Activated T-cell treated with anti-CD3 and anti-CD28 coated beads, Interleukin-2, amount 50 U/mL, for 72 hours (primary cell): Measurements from ENCODE around the gene IDH3A. TPM values are rescaled to one million over a fixed set of nuclear protein-coding genes. Genes with fewer than 3 reads are reported as not detected.

Experiments
- ATAC-seq, 2 donors: fragments of 150-1000 bp; cut with Tn5 transposase; replicated peaks in 1 of 2; 2 replicates each; pipeline ENCODE4 v1.10.0; 2021; ENCODE audit warnings: moderate library complexity in 2 of 2, mild to moderate bottlenecking in 1 of 2
- DNase-seq, 2 donors: peaks; one replicate each; pipeline ENCODE4 v3.0.0; 2021 to 2022; ENCODE audit warnings: mixed read lengths in 1 of 2
- H3K27ac Mint-ChIP-seq: one replicate; pipeline ENCODE4 v1.8.0; 2022; ENCODE audit warnings: mild to moderate bottlenecking, moderate library complexity, mixed read lengths
- H3K27me3 Mint-ChIP-seq: one replicate; pipeline ENCODE4 v1.8.0; 2022; ENCODE audit warnings: low read depth, mixed read lengths
- H3K36me3 Mint-ChIP-seq, 2 donors: one replicate each; pipeline ENCODE4 v1.8.0; 2022; ENCODE audit warnings: mixed read lengths in 2 of 2, mild to moderate bottlenecking in 1 of 2; ENCODE audit not compliant: insufficient read depth in 2 of 2
- H3K4me1 Mint-ChIP-seq: one replicate; pipeline ENCODE4 v1.8.0; 2022; ENCODE audit warnings: low read depth, mixed read lengths
- H3K4me3 Mint-ChIP-seq, 2 donors: one replicate each; pipeline ENCODE4 v1.8.0; 2022; ENCODE audit warnings: mild to moderate bottlenecking in 2 of 2, mixed read lengths in 2 of 2, moderate library complexity in 2 of 2
- H3K9me3 Mint-ChIP-seq, 2 donors: one replicate each; pipeline ENCODE4 v1.8.0; 2022; ENCODE audit warnings: mixed read lengths in 2 of 2
- total RNA-seq, 2 donors: library from RNA; stranded (reverse); gene quantifications; one replicate each; pipeline ENCODE4 v1.2.3, GENCODE V29; 2022

The IDH3A gene
- total RNA-seq, 2 donors from 2014 or later, result 83.6 to 92.7 TPM

DNA sequence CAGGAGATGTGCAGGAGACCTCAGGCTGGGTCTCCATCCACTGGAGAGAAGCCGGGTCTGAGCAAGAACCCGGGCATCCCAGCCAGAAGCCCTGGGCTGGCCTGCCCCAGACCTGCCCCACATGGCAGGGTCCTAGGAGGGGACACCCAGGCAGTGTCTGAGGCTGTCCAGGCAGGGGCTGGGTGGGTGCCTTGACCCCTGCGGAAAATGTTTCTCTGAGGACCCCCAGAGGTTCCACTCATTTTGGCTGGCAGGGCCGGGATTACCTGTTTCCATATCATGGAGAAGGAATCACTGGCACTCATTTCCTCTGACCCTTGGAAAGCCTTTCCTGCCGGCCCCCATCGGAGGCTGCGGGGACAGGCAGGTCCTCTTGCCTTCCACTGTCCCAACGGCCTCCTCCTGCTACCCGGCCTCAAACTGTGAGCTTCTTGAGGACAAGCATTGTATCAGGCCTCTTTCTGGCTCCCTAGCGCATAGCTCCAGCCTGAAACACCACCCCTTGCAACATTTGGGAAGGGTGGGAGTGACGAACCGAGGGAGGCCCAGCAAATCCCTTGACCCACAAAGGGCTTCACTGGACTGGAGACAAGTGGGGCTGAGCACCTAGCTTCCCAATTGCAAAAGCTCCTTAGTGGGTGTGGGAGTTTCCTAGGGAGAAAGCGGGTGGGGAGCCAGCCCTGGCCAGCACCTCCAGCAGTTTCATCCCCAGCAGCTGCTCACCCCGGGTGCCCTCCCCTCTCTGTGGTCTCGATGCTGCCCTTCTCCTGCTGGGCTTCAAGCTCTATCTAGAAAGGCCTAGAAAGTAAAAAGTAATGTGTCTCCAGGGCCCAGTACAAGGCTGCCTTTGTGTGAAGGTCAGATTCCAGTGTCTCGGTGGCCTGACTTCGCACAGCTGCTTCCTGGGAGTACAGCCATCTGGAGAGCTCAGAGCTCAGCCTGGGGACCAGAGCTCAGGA, 55.5 kb downstream of the IDH3A start:
- Mint-ChIP-seq H3K27me3 (no peaks in the 10 kb centered on the region), H3K27ac (no peak overlapping the region), H3K4me3 (no peak overlapping the region), H3K36me3 (no peaks in the 10 kb centered on the region), H3K9me3 (no peaks in the 10 kb centered on the region), H3K4me1 (no peaks in the 10 kb centered on the region)
- ATAC-seq (no peak), DNase-seq (no peak)

DNA sequence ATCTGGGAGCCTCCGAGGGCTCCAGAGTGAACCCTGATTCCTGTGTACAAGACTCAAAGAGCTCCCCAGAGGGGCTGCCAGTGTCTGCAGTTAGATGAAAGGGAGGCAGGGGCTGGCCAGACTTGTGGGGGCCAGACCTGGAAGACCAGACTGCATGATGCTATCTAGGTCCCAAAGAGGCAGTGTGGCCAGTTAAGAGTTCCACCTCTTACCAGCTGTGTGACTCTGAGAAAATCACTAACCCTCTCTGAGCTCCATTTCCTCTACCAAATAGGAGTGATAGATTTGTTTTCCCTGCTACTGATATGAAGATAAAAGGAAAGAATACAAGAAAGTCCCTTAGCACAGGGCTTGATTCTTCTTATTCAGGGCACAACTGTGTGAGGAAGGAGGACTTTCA, 56.2 kb downstream of the IDH3A start:
- Mint-ChIP-seq H3K4me3 (no peak overlapping the region), H3K36me3 (no peaks in the 10 kb centered on the region), H3K27me3 (no peaks in the 10 kb centered on the region), H3K4me1 (no peaks in the 10 kb centered on the region), H3K9me3 (no peaks in the 10 kb centered on the region), H3K27ac (no peak overlapping the region)
- DNase-seq, result no peak
- no peak for ATAC-seq

DNA sequence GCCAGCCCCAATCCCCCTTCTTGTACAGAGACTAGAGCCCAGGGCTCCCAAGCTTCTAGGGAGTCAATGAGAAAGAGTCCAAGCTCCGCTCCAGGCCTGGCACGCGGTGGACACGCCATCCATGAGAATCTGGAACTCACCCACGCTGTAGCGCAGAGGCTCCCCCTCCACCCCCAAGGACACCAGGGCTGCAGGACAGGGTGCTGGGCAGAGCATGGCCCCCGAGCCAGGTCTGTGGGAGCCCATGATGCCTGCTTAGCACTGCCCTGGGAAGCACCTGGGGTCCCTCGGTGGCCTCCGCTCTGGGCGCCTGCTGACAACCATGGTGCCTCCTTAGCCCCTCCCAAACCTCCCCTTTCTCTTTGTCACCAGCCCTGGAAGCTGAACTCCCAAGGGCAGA, 56.7 kb downstream of the IDH3A start:
- no peak for ATAC-seq
- H3K36me3 Mint-ChIP-seq, result no peaks in the 10 kb centered on the region
- H3K4me3 Mint-ChIP-seq, result no peak overlapping the region
- H3K9me3 Mint-ChIP-seq, result no peaks in the 10 kb centered on the region
- H3K4me1 Mint-ChIP-seq, result no peaks in the 10 kb centered on the region
- H3K27me3 Mint-ChIP-seq, result no peaks in the 10 kb centered on the region
- DNase-seq, result no peak
- no peak overlapping the region for H3K27ac Mint-ChIP-seq

DNA sequence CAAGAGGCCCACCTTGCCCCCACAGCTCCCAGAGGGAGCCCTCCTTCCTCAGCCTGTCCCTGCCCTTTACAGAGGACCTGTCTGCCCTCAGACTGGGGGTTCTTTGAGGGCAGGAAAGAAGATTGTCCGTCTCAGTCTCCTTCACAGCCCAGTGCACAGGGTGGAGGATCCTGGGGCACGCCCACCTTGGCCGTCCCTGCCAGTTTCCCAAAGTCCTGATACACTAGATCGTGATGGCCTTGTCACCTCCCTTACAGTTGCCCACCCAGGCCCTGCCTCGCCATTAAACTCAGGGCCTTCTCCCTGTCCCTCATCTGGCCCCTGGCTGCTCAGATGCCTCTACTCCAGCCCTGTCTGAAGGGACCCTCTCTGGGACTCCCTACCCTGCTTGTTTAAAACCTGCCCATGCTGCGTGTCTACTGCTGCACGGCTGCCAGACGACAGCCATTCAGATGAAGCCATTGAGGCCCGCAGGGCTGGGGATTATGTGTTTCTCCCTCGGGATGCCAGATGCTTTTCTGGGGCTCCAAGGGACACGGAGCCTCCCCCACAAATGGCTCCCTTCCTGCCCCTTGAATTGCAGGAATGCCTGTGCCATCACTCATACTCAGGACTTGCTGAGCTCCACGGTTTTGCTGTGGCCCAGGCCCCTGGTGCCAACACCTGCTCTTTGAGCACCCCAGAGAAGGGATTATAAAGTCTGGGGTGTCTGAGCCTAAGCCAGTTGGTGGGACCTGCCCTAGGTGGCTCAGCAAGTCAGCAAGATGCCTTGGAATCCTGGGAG, 57.4 kb downstream of the IDH3A start:
- H3K9me3 Mint-ChIP-seq, result no peaks in the 10 kb centered on the region
- ATAC-seq (no peak), DNase-seq (no peak)
- no peaks in the 10 kb centered on the region for H3K4me1 Mint-ChIP-seq
- H3K27ac Mint-ChIP-seq, result no peak overlapping the region
- H3K4me3 Mint-ChIP-seq, result no peak overlapping the region
- no peaks in the 10 kb centered on the region for H3K36me3 Mint-ChIP-seq
- no peaks in the 10 kb centered on the region for H3K27me3 Mint-ChIP-seq

DNA sequence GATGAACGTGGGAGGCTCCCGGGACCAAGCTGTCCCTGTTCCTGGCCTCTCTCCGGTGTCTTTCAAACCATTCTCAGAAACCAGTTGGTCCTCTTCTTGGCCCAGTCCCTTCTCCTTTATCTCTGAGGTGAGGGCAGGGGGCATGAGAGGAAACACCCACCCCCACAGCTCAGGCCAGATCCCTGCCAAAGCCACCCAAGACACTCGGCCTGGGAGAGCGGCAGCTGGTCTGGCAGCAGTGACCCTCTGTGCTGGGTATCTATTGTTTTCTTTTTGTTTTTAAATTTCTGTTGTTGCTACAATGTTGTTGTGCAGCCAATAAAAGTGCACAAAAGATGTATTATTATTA, 57.9 kb downstream of the IDH3A start:
- H3K27me3 Mint-ChIP-seq, result no peaks in the 10 kb centered on the region
- H3K27ac Mint-ChIP-seq, result no peak overlapping the region
- H3K36me3 Mint-ChIP-seq, result no peaks in the 10 kb centered on the region
- ATAC-seq, result no peak
- H3K9me3 Mint-ChIP-seq, result no peaks in the 10 kb centered on the region
- DNase-seq, result no peak
- H3K4me3 Mint-ChIP-seq, result no peak overlapping the region
- no peaks in the 10 kb centered on the region for H3K4me1 Mint-ChIP-seq

DNA sequence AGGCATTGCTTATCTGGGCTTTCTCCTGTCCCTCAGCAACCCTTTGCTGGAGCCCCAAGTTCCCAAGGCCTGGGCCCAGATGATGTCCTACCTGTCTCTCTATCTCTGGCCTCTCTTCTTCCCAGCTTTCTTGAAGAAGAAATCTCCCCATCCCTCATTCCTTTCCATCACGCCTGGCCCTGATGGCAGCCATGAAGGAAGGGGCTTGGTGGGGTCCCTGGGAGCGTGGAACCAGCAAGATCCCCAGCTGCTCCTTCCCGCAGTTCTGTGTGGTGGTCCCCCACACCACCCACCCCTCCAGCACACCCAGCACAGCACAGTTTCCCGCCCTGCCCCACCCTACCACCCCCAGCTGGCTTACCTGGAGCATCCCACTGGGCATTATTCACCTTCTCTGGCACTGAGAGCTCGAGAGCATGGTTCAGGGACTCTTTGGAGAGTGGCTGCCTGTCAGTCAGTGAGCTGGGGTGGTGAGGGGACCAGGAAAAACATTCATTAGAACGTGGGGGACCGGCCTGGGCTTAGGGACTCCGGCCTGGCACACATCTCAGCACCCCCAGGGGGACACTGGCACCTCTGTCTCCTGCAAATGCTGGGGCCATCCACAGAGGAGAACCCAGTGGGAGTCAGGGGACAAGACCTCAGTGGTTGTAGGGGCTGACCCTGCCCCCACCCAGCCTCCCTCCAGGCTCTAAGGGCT, 58.6 kb downstream of the IDH3A start:
- Mint-ChIP-seq H3K36me3 (no peaks in the 10 kb centered on the region), H3K4me3 (no peak overlapping the region), H3K9me3 (no peaks in the 10 kb centered on the region), H3K27ac (no peak overlapping the region), H3K27me3 (peaks cover under 1% of the 10 kb centered on the region), H3K4me1 (no peaks in the 10 kb centered on the region)
- no peak for ATAC-seq
- no peak for DNase-seq

DNA sequence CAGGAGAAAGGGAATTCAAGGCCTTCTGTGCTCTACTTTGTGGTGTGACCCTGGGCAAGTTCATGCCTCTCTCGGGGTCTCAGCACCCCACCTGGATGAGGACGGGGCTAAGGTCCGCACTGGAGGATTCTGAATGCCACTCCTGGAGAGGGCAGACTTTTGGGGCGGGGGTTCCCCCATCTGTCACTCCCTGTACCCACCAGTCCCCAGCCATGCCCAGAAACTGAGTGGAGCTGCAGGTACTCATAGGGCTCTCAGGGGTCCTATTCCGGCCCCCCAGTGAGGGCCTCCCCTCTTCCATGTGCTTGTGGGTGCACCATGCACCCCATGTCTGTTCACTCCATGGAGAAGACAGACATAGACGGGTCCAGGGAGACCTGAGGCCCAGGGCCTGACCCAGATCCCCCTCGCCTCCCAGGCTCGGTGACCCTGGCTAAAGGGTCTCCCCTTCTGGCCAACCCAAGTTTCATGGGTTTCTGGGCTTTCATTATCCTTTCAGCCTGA, 59.2 kb downstream of the IDH3A start:
- peaks cover 5% of the 10 kb centered on the region for H3K27me3 Mint-ChIP-seq
- ATAC-seq (no peak), DNase-seq (no peak)
- H3K9me3 Mint-ChIP-seq, result no peaks in the 10 kb centered on the region
- H3K36me3 Mint-ChIP-seq, result no peaks in the 10 kb centered on the region
- no peak overlapping the region for H3K4me3 Mint-ChIP-seq
- no peak overlapping the region for H3K27ac Mint-ChIP-seq
- H3K4me1 Mint-ChIP-seq, result no peaks in the 10 kb centered on the region

DNA sequence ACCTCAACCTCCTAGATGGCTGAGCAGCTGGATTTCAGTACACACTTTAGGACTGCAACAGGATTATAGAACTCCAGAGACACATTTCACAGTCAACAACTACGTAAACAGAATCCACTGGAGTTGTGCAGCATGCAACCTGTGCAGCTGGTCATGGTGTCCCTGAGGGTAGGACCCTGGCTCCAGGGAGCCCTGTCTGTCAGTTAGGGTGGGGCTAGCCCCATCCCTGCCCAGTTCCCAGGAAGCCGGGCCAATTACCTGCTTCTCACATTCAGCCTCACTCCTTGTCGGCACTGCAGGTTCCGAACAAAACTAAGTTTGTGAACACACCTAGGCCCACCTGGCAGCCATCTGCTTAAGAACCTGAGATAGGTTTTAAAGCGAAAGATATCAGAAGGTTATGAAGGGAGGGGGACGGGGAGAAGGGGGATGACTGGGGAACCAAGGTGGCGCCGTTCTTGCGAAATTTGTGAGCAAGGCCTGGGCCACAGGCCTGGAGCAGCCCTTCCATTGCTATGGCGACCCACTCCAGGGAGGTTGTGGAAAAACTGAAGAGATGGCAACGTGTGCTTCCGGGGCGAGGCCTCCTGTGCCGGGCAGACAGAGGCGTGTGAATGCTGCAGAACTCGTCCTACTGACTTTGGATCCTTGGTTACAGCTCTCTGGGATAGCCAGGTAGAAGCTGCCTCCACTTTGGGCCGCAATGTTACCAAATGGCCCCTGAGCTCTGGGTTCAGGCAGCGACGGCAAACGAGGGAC, 59.9 kb downstream of the IDH3A start:
- no peaks in the 10 kb centered on the region for H3K4me1 Mint-ChIP-seq
- H3K4me3 Mint-ChIP-seq, result no peak overlapping the region
- H3K9me3 Mint-ChIP-seq, result no peaks in the 10 kb centered on the region
- no peak overlapping the region for H3K27ac Mint-ChIP-seq
- DNase-seq, result no peak
- no peak for ATAC-seq
- no peaks in the 10 kb centered on the region for H3K36me3 Mint-ChIP-seq
- H3K27me3 Mint-ChIP-seq, result peaks cover 5% of the 10 kb centered on the region

DNA sequence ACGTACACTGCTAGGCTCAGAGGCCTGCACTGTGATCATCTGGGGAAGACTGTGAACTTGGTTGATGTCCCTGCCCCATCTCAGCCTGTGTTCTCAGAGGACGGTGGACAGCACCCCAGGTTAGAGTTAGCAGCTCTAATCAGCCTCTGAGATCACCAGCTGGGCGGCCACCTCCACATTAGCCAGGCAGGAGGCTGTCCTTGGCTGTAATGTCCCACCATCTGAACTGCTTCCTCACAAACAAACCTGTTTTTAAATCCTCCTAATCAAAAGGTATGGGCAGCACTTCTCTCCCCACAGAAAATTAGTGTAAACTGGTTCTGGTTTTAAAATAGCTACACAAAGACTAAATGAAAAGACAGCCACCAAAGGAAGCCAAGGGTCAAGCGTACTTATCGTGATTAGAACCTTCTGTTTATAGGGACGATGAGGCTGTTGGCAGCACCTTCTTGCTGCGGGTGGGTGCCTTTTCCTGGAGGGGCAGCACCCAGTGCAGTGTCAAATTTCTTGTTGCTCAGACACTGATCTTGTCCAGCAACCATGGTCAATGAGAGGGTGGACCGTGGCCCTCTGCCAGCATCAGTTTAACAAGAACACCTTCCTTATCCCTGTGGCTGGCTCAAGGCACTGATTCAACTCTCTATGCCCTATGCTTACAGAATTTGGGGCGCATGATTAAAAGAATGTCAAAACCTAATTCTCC, 60.6 kb downstream of the IDH3A start:
- Mint-ChIP-seq H3K27me3 (peaks cover 5% of the 10 kb centered on the region), H3K9me3 (no peaks in the 10 kb centered on the region), H3K27ac (no peak overlapping the region), H3K36me3 (no peaks in the 10 kb centered on the region), H3K4me3 (no peak overlapping the region), H3K4me1 (no peaks in the 10 kb centered on the region)
- ATAC-seq, result no peak
- no peak for DNase-seq

DNA sequence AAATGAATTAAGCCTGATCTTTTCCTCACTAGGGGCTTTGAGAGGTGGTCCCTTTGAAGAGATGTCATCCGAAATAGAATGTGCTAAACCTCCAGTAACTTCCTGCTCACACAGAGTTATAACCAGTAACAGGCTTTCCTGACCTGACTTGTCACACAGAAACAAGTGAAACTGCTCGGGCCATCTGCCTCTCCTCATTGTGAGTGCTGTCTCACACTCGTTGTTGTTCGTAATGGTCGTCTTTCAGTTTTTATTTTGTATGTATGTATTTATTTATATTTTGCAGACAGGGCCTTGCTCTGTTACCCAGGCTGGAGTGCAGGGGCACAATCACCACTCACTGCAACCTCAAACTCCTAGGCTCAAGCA, 61.2 kb downstream of the IDH3A start:
- Mint-ChIP-seq H3K27me3 (peaks cover 5% of the 10 kb centered on the region), H3K27ac (no peak overlapping the region), H3K4me3 (no peak overlapping the region), H3K4me1 (no peaks in the 10 kb centered on the region), H3K9me3 (no peaks in the 10 kb centered on the region), H3K36me3 (no peaks in the 10 kb centered on the region)
- DNase-seq (no peak), ATAC-seq (no peak)

DNA sequence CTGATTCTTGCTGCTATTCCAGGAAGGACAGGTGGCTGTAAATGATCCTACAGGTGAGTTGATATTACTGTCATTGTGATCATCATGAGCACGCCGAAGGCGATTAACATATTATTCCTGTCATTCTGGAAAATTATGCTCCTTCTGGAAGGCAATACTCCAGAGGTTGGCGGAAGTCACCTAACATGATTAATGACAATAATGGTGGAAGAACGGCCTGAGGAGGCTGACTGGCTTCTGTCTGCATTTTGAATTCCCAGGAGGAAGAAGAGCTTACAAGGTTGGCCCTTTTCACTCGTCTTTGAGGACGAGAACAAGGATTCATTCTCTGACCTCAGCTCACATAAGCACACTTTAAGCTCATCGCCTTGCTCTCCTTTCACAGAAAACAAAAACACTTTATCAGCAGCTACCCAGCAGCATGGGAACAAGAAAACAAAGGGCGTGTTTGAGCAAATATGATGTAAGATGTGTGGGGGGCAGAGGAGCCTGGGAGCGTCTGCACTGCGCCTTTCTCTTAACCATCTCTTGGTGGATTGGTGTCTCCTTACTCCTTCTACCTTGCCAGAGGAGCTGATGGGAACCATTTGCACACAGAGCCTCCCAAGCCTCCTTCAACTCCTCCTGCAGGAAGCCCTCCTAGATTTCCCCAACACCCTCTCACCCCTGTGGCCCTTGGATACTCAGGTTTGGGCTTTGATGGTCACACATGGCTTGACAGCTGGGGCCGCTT, 62.2 kb downstream of the IDH3A start:
- DNase-seq, result no peak

DNA sequence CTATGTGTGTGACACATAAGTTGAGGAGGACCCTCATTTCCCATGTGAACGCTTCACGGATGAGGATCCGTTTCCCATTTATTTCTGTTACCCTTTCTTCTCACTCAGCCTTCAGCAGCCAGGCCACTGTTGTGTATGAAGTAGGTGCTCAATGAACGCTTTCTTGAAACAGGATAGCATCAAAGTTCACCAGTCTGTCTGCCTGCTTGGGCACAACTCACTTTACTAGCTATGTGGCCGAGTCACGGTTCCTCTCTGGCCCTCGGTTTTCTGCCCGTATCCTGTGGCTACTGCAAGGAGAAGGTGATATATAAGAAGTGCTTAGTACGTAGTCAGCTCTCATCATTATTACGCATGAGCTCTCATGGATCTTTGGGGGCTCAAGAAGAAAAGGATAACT, 62.8 kb downstream of the IDH3A start:
- no peak overlapping the region for H3K27ac Mint-ChIP-seq
- H3K4me3 Mint-ChIP-seq, result no peak overlapping the region
- H3K27me3 Mint-ChIP-seq, result peaks cover 5% of the 10 kb centered on the region
- ATAC-seq (no peak), DNase-seq (no peak)
- no peaks in the 10 kb centered on the region for H3K36me3 Mint-ChIP-seq
- H3K9me3 Mint-ChIP-seq, result no peaks in the 10 kb centered on the region
- H3K4me1 Mint-ChIP-seq, result no peaks in the 10 kb centered on the region

More for the DNA sequence above, 62.2 kb downstream of the IDH3A start:
- no peaks in the 10 kb centered on the region for H3K9me3 Mint-ChIP-seq
- no peak overlapping the region for H3K27ac Mint-ChIP-seq
- H3K4me3 Mint-ChIP-seq, result no peak overlapping the region
- H3K27me3 Mint-ChIP-seq, result peaks cover 5% of the 10 kb centered on the region
- no peaks in the 10 kb centered on the region for H3K36me3 Mint-ChIP-seq
- no peak for ATAC-seq
- H3K4me1 Mint-ChIP-seq, result no peaks in the 10 kb centered on the region
